Endothelial cell of umbilical vein (primary cell): ENCODE results near the gene GRIA1. TPM values are rescaled to one million over a fixed set of nuclear protein-coding genes. Genes with fewer than 3 reads are reported as not detected.

ENCODE experiments used
- BruUV-seq: library from RNA; stranded (reverse); fragments of 400-500 nt; replicated peaks from 2 replicates; lab custom pipeline; 2021; lab: Mats Ljungman, UMichigan
- CTCF ChIA-PET: fragments of 300-600, 350-600 bp; sonication (Branson Sonifier 250); formaldehyde crosslinking; loops from one replicate; lab custom pipeline; 2021; ENCODE audit warnings: antibody characterized with exemption, inconsistent platforms; lab: Charles Lee
- POLR2A ChIA-PET: fragments of 300-600, 350-600 bp; sonication (Branson Sonifier 250); formaldehyde crosslinking; loops from one replicate; lab custom pipeline; 2021; ENCODE audit warnings: antibody characterized with exemption, inconsistent platforms; lab: Charles Lee
- DNase-seq: peaks from one replicate; pipeline ENCODE4 v3.0.0-alpha.2; 2011; ENCODE audit warnings: low read depth, low spot score
- FAIRE-seq: peaks from 2 replicates; lab custom pipeline; 2011; peaks lifted over from hg19 to GRCh38; lab: Jason Lieb, UNC
- H2AFZ ChIP-seq: 2 replicates; pipeline ENCODE4 v1.6.0; 2012; ENCODE audit warnings: low read depth, low read length, control low read depth, inconsistent platforms
- H3K27ac ChIP-seq: 2 replicates; pipeline ENCODE4 v1.5.1; 2011; ENCODE audit warnings: low read depth, mild to moderate bottlenecking, control low read depth, low read length, moderate library complexity; ENCODE audit not compliant: insufficient read depth
- H3K27me3 ChIP-seq, 2 experiments: 2 replicates each; pipeline versions ENCODE4 v1.6.0 to v1.6.1; 2011; ENCODE audit warnings: low read length in 2 of 2, mixed read lengths in 1 of 2; ENCODE audit not compliant: control insufficient read depth in 2 of 2, insufficient read depth in 2 of 2
- H3K36me3 ChIP-seq, 2 experiments: 2 replicates in 1 of 2; 3 replicates in 1 of 2; pipeline ENCODE4 v1.5.1; 2011; ENCODE audit warnings: low read length in 2 of 2, mild to moderate bottlenecking in 1 of 2, moderate library complexity in 1 of 2; ENCODE audit not compliant: control insufficient read depth in 2 of 2, insufficient read depth in 2 of 2; ENCODE audit errors: extremely low read depth in 1 of 2
- H3K4me1 ChIP-seq: 3 replicates; pipeline ENCODE4 v1.5.1; 2011; ENCODE audit warnings: mild to moderate bottlenecking, low read length; ENCODE audit not compliant: control insufficient read depth, insufficient read depth; ENCODE audit errors: extremely low read depth
- H3K4me2 ChIP-seq: 2 replicates; pipeline ENCODE4 v1.6.1; 2011; ENCODE audit warnings: low read length, control low read depth, mixed read lengths; ENCODE audit not compliant: insufficient read depth
- H3K4me3 ChIP-seq, 3 experiments: fragments of 200-600 bp in 1 of 3; sonication (generic), shearing (Covaris generic) in 1 of 3; replicated peaks in 1 of 3; 2 replicates each; pipeline ENCODE4 v1.5.1; 2011 to 2016; ENCODE audit warnings: control low read depth in 3 of 3, low read length in 3 of 3, mild to moderate bottlenecking in 2 of 3, inconsistent platforms in 1 of 3, low read depth in 1 of 3, moderate library complexity in 1 of 3; ENCODE audit not compliant: insufficient read depth in 1 of 3
- H3K79me2 ChIP-seq: 2 replicates; pipeline ENCODE4 v1.6.0; 2012; ENCODE audit warnings: low read length, inconsistent platforms; ENCODE audit not compliant: control insufficient read depth, insufficient read depth
- H3K9ac ChIP-seq: replicated peaks from 2 replicates; pipeline ENCODE3; 2011; ENCODE audit warnings: low read length, control low read depth; ENCODE audit not compliant: insufficient read depth; ENCODE audit errors: extremely low read depth
- H3K9me1 ChIP-seq: replicated peaks from 3 replicates; pipeline ENCODE4 v1.6.0; 2011; ENCODE audit warnings: mild to moderate bottlenecking, low read length; ENCODE audit not compliant: control insufficient read depth, insufficient read depth; ENCODE audit errors: extremely low read depth
- H3K9me3 ChIP-seq: replicated peaks from 2 replicates; pipeline ENCODE4 v1.5.1; 2012; ENCODE audit warnings: low read length, inconsistent platforms; ENCODE audit not compliant: control insufficient read depth, insufficient read depth
- H4K20me1 ChIP-seq: replicated peaks from 2 replicates; pipeline ENCODE3; 2011; ENCODE audit warnings: mild to moderate bottlenecking, low read length; ENCODE audit not compliant: control insufficient read depth, insufficient read depth; ENCODE audit errors: extremely low read depth
- CTCF ChIP-seq, 2 donors: IDR thresholded peaks; 1 replicate in 1 of 2; 2 replicates in 1 of 2; pipeline ENCODE4 v1.5.1; 2011; ENCODE audit warnings: low read length in 2 of 2, mild to moderate bottlenecking in 2 of 2, moderate library complexity in 2 of 2, control low read depth in 1 of 2, inconsistent platforms in 1 of 2, low read depth in 1 of 2; ENCODE audit not compliant: insufficient read depth in 1 of 2; ENCODE audit errors: extremely low read depth in 1 of 2
- EZH2 ChIP-seq: IDR thresholded peaks from 2 replicates; pipeline ENCODE4 v1.6.1; 2012; ENCODE audit warnings: borderline replicate concordance, low read depth, mild to moderate bottlenecking, moderate library complexity, low read length, inconsistent platforms; ENCODE audit not compliant: severe bottlenecking
- GATA2 ChIP-seq: IDR thresholded peaks from 2 replicates; pipeline ENCODE4 v1.7.0; 2011; ENCODE audit warnings: low read depth, mild to moderate bottlenecking, moderate library complexity, mixed read lengths, low read length; ENCODE audit not compliant: insufficient read length, insufficient read depth
- JUN ChIP-seq: IDR thresholded peaks from 2 replicates; pipeline ENCODE4 v1.6.1; 2011; ENCODE audit warnings: borderline replicate concordance, low read depth; ENCODE audit not compliant: insufficient read length, insufficient read depth
- MYC ChIP-seq: IDR thresholded peaks from one replicate; pipeline ENCODE4 v1.6.1; 2011; ENCODE audit warnings: mild to moderate bottlenecking, low read depth, low read length
- POLR2A ChIP-seq: IDR thresholded peaks from 2 replicates; pipeline ENCODE4 v1.6.1; 2012; ENCODE audit warnings: low read depth, mild to moderate bottlenecking, control low read depth, low read length
- dilution Hi-C: fragments of 300-500 bp; cut with MboI; formaldehyde crosslinking; loops from one replicate; pipeline ENCODE4 v1.15.0; 2019; ENCODE audit warnings: low sequenced_read_pairs; ENCODE audit not compliant: extremely low pct_ligation_motif_present
- intact Hi-C: fragments of 100-400 bp; cut with micrococcal nuclease; formaldehyde crosslinking; loops from one replicate; pipeline ENCODE4 v1.10.0; 2022
- polyA plus RNA-seq, 4 experiments: library from polyadenylated mRNA; depleted of rRNA in 3 of 4; stranded (reverse) in 3 of 4; unstranded in 1 of 4; fragments of >200 nt; gene quantifications; 2 replicates each; pipeline versions ENCODE4 v1.2.1 to v1.2.3, GENCODE V29; 2011 to 2012; ENCODE audit warnings: missing spikeins in 1 of 4
- total RNA-seq: library from RNA; stranded (reverse); gene quantifications from 2 replicates; pipeline ENCODE4 v1.2.3, GENCODE V29; 2021

Gene GRIA1
- total and polyA plus RNA-seq, 2 donors (not counting 3 experiments of a cell fraction or from before 2014, with no cell fraction given) = not detected

- Histone ChIP-seq H2AFZ (no peak overlapping the region), H3K27ac (no peak overlapping the region), H3K27me3 (no peaks in the 10 kb centered on the region), H3K79me2 (no peaks in the 10 kb centered on the region), H3K9ac (no peak overlapping the region), H3K36me3 (no peaks in the 10 kb centered on the region), H3K4me1 (no peaks in the 10 kb centered on the region), H3K9me3 (no peaks in the 10 kb centered on the region), H3K9me1 (no peaks in the 10 kb centered on the region), H3K4me2 (no peak overlapping the region), H4K20me1 (no peaks in the 10 kb centered on the region), H3K4me3 (no peak overlapping the region)
- ChIA-PET POLR2A (no interaction called here), CTCF (no interaction called here)
- DNase-seq (no peak), FAIRE-seq (no peak)
- TF ChIP-seq CTCF (IDR thresholded peaks at IDR 0.05; ENCODE audit: extremely low read depth in 1 of 2, insufficient read depth in 1 of 2, low read depth in 1 of 2, low read length in 2 of 2) (no peak), GATA2 (no peak), POLR2A (no peak), EZH2 (no peak), JUN (no peak), MYC (no peak)
- intact Hi-C loops (no loop called here), dilution Hi-C loops (no loop called here)
- BruUV-seq = no TSS peak
Observed at GRCh38 chr5:153777681-153778581, 287.5 kb downstream of the GRIA1 start.
